ENCODE data around the gene BAMBI. TPM values are rescaled to one million over a fixed set of nuclear protein-coding genes. Genes with fewer than 3 reads are reported as not detected.
"Not testable (repeated sequence)": the region's sequence is repeated elsewhere in the genome, so short reads cannot be mapped to it uniquely, and the experiment has no call there.

Gene BAMBI, protein sequence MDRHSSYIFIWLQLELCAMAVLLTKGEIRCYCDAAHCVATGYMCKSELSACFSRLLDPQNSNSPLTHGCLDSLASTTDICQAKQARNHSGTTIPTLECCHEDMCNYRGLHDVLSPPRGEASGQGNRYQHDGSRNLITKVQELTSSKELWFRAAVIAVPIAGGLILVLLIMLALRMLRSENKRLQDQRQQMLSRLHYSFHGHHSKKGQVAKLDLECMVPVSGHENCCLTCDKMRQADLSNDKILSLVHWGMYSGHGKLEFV
- total RNA-seq: 10 to 100 TPM in 1 of 2 donors, under 1 TPM in 1; 0.85 to 12.7 TPM
- long read RNA-seq, partial matches to known transcripts: 0 of 3 reads
- long read RNA-seq, other reads (novel, unspliced or antisense): 0 of 3 reads

DNA sequence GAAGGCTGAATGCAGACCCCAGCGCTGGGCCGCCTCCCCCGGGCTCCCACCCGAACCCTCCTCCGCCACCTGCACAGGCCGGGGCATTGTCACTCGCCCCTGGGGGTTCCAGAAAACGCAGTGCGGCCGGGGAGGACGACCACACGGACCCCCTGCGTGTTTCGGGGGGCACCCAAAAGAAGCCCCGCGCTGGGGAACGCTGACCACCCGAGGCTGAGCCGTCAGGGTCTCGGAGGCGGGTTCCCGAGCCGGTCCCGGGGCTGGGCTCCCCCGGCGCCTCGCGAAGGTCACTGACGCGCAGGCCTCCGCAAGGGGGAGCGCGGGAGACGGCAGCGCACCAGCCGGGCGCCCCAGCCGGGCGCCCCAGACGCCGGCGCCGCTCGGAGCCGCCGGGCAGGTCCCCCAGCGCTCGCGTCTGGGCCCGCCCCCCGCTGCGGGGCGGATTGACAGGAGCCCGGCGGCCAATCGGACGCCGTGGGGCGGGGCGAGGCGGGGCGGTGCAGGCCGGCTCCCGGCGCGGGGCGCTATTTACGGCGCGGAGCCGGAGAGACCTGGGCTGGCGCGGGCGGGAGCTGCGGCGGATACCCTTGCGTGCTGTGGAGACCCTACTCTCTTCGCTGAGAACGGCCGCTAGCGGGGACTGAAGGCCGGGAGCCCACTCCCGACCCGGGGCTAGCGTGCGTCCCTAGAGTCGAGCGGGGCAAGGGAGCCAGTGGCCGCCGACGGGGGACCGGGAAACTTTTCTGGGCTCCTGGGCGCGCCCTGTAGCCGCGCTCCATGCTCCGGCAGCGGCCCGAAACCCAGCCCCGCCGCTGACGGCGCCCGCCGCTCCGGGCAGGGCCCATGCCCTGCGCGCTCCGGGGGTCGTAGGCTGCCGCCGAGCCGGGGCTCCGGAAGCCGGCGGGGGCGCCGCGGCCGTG lies at the start of gene BAMBI:
Gene BAMBI, plus strand, starts transcription at position 554 of the 920 bp plus-strand sequence. CDS start 377 bp downstream, outside the sequence.
- DNase-seq (peak; percentile 82 to 93), ATAC-seq (peak; percentile 96)
- intact Hi-C loops (cut with DNase I, micrococcal nuclease): loop anchor here in 1 of 2 donors (10.0 kb wide), 1 partner anchor 458 kb away; no protein-coding TSS in a partner anchor

DNA sequence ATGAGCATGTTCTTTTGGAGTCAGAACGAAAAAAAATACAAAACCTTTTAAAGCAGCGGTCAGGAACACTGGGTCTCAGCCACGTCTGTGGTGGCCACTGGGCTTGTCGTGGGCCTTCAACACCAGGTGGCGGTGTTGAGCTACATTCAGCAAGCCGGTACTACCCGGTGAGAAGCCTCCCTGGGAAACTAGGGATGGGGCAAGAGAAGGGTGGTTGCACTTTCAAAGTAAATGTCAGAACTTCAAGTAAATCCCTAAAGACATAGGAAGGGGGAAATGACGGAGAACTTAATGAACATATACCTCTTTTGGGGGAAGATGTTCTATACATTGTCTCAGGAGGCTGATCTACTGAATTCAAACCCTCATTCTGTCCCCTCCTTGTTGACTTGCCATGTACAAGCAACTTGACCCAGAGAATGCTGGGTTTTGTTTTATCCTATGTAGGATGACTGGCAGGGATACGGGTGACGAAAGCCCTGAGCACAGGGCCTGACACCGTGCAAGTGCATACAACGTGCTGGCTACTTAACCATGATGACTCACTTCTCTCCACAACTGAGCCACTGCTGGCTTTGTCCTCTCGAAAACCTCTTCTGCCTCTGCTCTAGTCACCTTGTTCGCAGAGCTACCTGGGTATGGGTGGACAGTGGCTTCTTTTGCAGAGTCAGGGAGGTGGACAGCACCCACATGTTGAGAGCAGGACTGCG lies 49.0 kb upstream of the BAMBI start:
- peak; percentile 51 to 86 for DNase-seq
- peak; percentile 87 for ATAC-seq
- intact Hi-C loops (cut with DNase I, micrococcal nuclease): loop anchor here in 1 of 2 donors (10.0 kb wide), 1 partner anchor 194 kb away; no protein-coding TSS in a partner anchor

DNA sequence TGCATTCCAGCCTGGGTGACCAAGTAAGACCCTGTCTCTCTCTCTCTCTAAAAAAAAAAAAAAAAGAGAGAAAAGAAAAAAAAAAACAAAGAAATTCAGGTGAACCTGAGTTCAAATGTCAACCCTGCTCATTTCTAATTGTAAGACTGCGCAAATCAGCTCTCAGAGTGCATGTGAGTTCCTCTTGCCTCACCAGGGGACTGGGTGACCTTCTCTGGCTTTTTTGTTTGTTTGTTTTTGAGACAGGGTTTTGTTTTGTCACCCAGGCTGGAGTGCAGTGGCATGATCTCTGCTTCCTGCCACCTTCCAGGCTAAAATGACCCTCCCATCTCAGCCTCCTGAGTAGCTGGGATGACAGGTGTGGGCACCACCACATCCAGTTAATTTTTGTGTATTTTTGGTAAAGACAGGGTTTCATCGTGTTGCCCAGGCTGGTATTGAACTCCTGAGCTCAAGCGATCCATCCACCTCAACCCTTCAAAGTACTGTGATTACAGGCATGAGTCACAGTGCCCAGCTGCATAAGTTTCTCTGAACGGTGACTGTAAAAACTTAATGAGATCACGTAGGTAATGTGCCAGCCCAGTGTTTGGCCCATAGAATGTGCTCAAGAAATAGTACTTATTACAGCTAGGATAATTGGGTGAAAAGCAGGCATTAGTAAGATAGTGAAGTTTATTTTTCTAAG lies 45.3 kb upstream of the BAMBI start:
- DNase-seq (no peak), ATAC-seq (no peak)
- intact Hi-C loops (cut with DNase I, micrococcal nuclease): no loop called here

DNA sequence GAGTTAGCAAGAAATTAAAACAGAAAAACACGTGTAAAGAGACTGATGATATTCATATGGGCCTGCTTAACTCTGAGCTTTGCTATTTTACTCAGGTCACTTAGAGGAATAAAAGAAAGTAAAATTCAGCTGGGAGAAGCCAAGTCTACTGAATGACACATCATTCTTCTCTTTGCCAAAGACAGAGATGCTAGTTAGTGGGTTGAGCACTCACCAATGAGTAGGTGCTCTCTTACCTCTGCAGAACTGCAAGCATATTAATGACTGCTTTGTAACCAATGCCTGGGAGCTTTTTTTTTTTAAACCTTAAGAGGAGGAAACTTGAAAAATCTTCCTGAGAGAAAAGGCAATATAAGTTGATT lies 44.8 kb upstream of the BAMBI start:
- DNase-seq (no peak), ATAC-seq (no peak)
- intact Hi-C loops (cut with DNase I, micrococcal nuclease): no loop called here

DNA sequence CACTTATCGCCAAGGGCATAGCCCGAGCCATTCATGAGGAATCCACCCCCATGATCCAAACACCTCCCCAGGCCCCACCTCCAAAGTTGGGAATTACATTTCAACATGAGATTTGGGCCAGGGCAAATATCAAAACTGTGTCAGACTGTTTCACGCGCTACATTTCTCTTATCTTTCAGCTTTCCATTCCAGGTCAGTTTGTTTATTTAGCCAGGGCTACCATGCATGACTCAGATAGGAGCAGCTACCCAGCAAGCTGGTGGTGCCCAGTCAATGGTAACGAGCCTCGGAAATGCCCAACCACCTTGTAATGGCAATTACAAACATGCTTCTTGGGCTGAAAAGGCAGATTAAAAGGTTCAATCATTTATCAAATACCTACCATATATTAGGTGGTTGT lies 43.6 kb upstream of the BAMBI start:
- ATAC-seq (no peak), DNase-seq (no peak)
- intact Hi-C loops (cut with DNase I, micrococcal nuclease): no loop called here

DNA sequence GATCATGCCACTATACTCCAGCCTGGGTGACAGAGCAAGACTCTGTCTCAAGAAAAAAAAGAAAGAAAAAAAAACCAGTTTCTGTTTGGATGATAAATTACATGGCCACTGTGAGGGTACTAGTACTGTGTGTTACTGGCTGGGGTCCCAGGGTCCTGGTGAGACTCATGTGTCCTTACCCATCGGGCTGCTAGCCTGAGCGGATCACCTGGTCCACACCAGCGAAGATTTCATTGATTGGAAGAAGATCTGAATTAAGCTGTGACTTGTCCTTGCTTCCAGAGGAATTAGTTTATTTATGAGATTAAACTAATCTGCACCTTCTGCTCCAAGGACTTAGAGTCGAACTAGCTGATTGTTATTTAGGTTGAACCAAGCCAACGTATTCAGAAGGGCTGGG lies 40.0 kb upstream of the BAMBI start:
- ATAC-seq: no peak

DNA sequence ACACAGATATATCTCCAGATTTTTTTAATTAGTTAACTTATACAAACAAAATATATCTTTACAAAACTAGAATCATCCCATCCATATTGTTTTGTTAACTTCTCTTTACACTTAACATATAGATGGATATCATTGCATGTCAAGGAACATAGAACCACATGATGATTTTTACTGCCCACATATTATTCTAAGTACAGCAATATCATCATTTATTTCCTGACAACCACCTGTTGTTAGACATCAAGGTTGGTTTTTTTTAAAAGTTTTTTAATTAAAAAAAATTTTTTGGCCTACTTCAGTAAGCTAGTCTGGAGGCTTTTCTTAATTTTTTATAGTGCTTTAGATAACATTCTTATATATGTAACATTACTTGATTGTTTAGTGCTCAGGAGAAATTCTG lies 38.9 kb upstream of the BAMBI start:
- intact Hi-C loops (cut with DNase I, micrococcal nuclease): no loop called here
- DNase-seq: no peak
- ATAC-seq: no peak

More for the DNA sequence above, 40.0 kb upstream of the BAMBI start:
- no peak for DNase-seq
- intact Hi-C loops (cut with DNase I, micrococcal nuclease): no loop called here

DNA sequence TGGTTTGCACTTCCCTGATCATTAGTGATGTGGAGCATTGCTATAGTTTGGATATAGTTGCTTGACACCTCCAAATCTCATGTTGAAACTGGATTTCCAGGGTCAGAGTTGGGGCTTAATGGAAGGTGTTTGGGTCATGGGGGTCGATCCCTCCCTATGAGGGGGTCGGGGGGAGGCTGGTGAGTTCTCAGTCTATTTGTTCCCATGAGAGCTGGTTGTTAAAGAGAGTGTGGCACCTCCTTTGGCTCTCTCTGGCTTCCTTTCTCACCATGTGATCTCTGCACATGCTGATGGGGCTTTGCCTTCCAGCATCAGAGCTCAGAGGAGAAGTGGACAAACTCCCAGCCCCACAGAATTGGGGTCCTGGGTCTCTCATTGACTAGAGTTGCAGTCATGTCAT lies 36.8 kb upstream of the BAMBI start:
- ATAC-seq (no peak), DNase-seq (no peak)
- intact Hi-C loops (cut with DNase I, micrococcal nuclease): no loop called here

DNA sequence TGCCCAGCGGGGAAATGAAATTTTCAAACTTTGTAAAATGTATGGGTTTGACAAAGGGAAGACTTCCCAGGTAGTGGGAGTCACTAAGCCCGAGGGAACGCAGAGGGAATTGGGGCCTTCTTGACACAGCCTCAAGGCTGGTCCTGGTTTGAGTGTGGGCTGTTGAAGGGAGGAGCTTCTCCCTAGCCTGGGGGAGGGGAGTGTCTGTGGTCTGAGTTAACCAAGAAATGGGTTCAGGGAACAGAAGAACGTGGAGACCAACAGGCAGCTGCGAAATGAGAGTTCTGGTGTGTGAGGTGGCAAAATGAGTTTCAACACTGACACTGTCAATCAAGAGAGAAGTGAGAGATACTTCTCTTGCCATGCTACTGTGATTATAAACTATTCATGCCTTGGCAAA lies 32.7 kb upstream of the BAMBI start:
- DNase-seq (no peak), ATAC-seq (no peak)
- intact Hi-C loops (cut with DNase I, micrococcal nuclease): no loop called here

DNA sequence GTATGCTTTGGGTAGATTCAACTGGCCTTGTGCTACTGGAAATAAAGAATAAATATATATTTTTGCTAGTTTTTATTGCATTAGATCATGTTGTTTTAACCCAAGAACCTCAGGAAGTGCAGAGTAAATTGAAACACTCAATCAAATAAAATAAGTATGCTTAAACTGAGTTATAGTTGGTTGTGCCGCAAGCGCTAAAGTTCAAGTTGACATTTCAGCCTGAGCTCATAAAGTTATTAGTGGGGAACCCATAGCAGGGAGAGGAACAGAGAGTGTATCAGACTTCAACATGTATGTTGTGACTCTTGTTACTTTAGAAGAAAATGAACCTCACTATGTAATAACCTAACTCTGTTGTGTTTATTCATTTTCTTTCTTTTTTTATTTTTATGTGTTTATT lies 25.2 kb upstream of the BAMBI start:
- intact Hi-C loops (cut with DNase I, micrococcal nuclease): no loop called here
- ATAC-seq: no peak
- DNase-seq: no peak

DNA sequence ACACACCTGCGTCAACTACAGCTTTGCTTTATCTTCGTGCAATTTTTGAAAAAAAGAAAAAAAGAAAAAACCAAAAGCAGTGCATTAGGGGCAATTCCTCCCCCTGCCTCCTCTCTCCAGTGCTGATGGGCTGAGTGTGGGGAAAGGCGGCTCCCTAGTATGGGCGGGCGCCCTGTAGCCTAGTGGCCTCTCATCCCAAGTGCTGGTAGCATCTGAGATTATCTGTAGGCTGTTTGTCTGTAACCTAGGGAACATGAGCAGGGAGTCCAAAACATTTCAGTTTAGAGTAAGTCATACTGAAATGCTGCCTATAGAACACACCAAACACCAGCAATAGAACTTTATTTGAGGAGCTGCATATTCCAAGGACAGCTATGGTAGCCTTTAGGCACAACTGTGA lies 24.6 kb upstream of the BAMBI start:
- intact Hi-C loops (cut with DNase I, micrococcal nuclease): no loop called here
- DNase-seq: no peak
- ATAC-seq: no peak

DNA sequence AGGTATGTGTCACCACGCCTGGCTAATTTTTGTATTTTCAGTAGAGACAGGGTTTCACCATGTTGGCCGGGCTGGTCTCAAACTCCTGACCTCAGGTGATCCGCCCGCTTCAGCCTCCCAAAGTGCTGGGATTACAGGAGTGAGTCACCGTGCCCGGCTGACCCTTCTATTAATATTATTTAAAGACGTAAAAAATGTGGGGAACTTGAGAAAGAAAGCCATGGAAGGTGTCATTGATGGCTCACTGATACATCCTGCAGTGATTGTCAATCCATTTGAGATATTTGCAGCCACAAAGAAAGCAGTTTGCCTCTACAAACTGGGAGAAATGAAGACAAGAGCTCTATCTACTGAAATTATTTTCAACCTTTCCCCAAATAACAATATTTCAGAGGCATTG lies 18.5 kb upstream of the BAMBI start:
- intact Hi-C loops (cut with DNase I, micrococcal nuclease); ATAC-seq: not testable (repeated sequence)

DNA sequence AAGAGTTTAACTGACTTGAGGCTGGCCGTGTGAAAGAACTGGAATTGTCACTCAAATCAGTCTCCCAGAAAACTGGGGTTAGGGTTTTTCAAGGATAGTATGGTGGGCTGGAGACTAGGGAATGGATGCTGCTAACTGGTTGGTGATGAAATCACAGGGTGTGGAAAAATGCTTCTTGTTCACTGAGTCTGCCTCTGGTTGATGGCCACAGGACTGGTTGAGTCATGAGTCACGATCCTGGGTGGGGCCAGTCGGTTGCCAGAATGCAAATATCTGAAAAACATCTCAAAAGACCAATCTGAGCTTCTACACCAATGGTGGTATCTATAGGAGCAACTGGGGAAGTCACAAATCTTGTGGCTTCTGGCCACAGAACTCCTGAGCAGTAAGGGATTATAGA lies 16.3 kb upstream of the BAMBI start:
- ATAC-seq (no peak), DNase-seq (no peak)
- intact Hi-C loops (cut with DNase I, micrococcal nuclease): loop anchor here in 1 of 2 donors (5.0 kb wide), 2 partner anchors 331 to 646 kb away; no protein-coding TSS in a partner anchor

More for the DNA sequence above, 18.5 kb upstream of the BAMBI start:
- not testable (repeated sequence) for DNase-seq

DNA sequence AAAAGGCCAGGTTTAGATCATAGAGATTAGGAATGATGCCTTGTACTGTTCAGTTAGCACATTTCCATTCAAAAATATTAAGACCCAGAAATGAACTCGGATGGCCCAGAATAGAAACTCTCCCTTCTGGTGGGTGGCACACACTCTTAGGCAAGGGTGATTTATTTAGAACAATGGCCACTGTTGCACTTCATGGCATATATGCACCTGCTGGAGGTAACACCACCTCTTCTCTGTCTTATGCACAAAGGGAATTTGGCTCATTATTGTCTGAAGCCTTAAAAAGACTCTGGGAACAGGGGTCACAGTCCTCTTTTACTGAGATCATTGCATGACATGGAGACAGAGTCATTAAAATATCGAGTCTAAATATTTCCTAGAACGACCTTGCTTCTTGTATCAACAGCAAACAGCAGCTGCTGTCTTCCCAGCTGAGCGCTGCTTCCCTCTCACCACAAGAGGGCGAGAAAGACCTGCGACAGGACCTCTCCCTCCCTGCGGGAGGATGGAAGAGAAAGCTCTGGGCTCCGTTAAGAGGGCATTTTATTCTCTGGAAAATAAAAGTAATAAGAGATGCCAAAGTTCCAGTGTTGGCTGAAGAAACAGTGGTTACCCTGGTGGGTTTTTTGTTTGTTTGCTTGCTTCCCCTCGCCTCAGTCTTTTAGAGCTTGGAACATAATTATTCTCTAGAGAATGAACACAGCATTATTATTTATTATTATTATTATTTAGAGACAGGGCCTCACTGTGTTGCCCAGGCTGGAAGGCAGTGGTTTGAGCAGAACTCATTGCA lies 13.5 kb upstream of the BAMBI start:
- intact Hi-C loops (cut with DNase I, micrococcal nuclease): loop anchor here in 1 of 2 donors (5.0 kb wide), 2 partner anchors 329 to 644 kb away; no protein-coding TSS in a partner anchor
- peak; percentile 67 to 69 for DNase-seq
- peak; percentile 96 for ATAC-seq

DNA sequence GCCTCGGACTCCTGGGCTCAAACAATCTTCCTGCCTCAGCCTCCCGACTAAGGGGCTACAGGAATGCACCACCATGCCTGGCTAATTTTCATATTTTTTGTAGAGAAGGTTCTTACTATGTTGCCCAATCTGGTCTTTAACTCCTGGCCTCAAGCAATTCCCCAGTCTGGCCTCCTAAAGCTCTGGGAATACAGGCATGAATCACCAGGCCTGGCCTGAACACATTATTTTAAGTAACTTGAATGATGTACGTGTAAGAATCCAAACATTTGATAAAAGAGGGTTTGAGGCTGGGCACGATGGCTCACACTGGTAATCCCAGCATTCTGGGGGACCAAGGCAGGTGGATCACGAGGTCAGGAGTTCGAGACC lies 13.0 kb upstream of the BAMBI start:
- intact Hi-C loops (cut with DNase I, micrococcal nuclease): loop anchor here in 1 of 2 donors (5.0 kb wide), 2 partner anchors 328 to 643 kb away; no protein-coding TSS in a partner anchor
- DNase-seq (no peak), ATAC-seq (no peak)

DNA sequence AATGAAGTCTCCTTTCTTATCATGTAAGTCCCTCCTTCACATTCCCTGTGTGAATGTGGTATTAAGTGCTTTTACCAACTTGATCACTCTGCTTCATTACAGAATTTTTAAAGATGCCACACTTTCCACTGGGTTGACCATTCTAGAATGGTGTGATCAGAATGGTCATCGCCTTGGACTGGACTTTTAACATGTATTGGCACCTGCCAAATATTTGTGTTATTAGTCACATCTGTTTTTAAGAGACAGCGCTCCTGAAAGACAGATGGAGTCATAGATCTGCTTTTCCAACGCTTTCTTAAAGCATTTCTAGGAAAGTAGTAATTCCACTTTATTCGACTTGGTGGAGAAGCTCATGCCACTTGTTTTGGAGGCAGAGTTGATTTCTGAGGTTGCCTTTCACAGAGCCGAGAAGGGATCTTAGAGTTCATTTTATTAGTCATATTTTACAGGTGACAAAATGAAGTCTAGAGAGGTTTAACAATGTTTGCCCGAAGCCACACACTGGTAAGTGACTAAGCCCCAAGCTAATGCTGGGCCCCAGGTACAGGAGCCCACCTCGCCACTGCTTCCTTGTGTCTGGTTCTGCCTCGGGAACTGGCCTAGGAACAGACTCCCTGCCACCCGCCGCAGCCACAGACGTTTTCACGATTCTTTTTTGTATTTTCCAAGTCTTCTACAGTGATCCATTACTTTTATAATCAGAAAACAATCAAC lies 10.4 kb upstream of the BAMBI start:
- intact Hi-C loops (cut with DNase I, micrococcal nuclease): no loop called here
- ATAC-seq: no peak
- no peak for DNase-seq

Data from left colon (tissue), 2 donors.